Breast epithelium (tissue), 4 donors: ENCODE data around the gene HMCN1. TPM values are rescaled to one million over a fixed set of nuclear protein-coding genes. Genes with fewer than 3 reads are reported as not detected.

ENCODE experiments used
- DNase-seq, 2 donors: peaks; one replicate each; pipeline ENCODE4 v3.0.0-alpha.2; 2019; ENCODE audit warnings: low spot score in 2 of 2
- H3K27ac ChIP-seq, 2 donors: fragments of 200-600 bp; sonication (generic) in 1 of 2; one replicate each; pipeline ENCODE4 v1.5.1; 2016 to 2019; ENCODE audit warnings: mild to moderate bottlenecking in 1 of 2
- H3K27me3 ChIP-seq, 2 donors: fragments of 200-600 bp; sonication (generic) in 1 of 2; one replicate each; pipeline versions ENCODE4 v1.5.1 to v1.6.0; 2017 to 2019; ENCODE audit warnings: control low read depth in 1 of 2, mild to moderate bottlenecking in 1 of 2
- H3K36me3 ChIP-seq: fragments of 200-600 bp; one replicate; pipeline ENCODE4 v1.5.1; 2019
- H3K4me1 ChIP-seq, 2 donors: fragments of 200-600 bp; sonication (generic); one replicate each; pipeline ENCODE4 v1.5.1; 2016 to 2019; ENCODE audit warnings: control low read depth in 1 of 2
- H3K4me3 ChIP-seq, 3 donors: fragments of 200-600 bp; sonication (generic); 1 replicate in 2 of 3; 2 replicates in 1 of 3; pipeline ENCODE4 v1.5.1; 2016 to 2019; ENCODE audit warnings: mild to moderate bottlenecking in 3 of 3, moderate library complexity in 2 of 3
- H3K9me3 ChIP-seq, 2 donors: fragments of 200-600 bp; sonication (generic) in 1 of 2; one replicate each; pipeline ENCODE4 v1.5.1; 2016 to 2019; ENCODE audit warnings: control low read depth in 1 of 2
- POLR2A ChIP-seq: fragments of 450-650 bp; IDR thresholded peaks from one replicate; pipeline ENCODE4 v1.6.1; 2016; ENCODE audit warnings: antibody characterized with exemption, mild to moderate bottlenecking, moderate library complexity
- POLR2AphosphoS5 ChIP-seq, 3 donors: sonication (generic); formaldehyde crosslinking; IDR thresholded peaks; one replicate each; pipeline ENCODE4 v1.6.1; 2017; ENCODE audit warnings: antibody characterized with exemption in 3 of 3
- intact Hi-C: fragments of 100-400 bp; cut with DNase I; formaldehyde crosslinking; loops from one replicate; pipeline ENCODE4 v1.15.1; 2023; ENCODE audit warnings: low total_unique reads
- total RNA-seq, 3 donors: library from RNA; depleted of rRNA; stranded (reverse); fragments of >200 nt; gene quantifications; one replicate each; pipeline ENCODE4 v1.1.0, GENCODE V29; 2016
- TF ChIP-seq, protein P1 (sequence below), 3 donors: fragments of 450-650 bp; IDR thresholded peaks; one replicate each; pipeline ENCODE4 v1.5.1; 2016 to 2017; ENCODE audit warnings: antibody characterized with exemption in 3 of 3, mild to moderate bottlenecking in 3 of 3, moderate library complexity in 3 of 3

HMCN1 gene
- total RNA-seq, 3 donors from 2014 or later: 7.8 to 18.4 (median 11.9) TPM

DNA sequence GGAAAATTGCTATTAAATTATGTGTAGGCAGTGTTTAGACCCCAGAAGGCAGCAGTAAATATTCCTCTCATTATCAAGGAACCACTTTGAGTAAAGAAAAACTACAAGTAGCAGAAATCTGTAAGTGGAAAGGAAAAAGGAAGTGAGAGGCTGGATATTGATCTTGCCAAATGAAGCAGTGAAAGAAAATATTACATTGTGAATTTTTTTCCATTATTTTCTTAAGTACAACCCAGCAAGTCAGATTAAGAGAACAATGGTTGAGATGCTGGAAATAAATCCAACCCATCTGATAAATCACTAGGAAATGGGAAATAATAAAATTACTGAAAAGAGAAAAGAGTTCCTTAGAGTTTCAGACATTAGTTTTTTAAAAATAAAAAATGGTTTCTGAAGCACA, 106.7 kb downstream of the HMCN1 start:
- TF ChIP-seq, protein P1, sequence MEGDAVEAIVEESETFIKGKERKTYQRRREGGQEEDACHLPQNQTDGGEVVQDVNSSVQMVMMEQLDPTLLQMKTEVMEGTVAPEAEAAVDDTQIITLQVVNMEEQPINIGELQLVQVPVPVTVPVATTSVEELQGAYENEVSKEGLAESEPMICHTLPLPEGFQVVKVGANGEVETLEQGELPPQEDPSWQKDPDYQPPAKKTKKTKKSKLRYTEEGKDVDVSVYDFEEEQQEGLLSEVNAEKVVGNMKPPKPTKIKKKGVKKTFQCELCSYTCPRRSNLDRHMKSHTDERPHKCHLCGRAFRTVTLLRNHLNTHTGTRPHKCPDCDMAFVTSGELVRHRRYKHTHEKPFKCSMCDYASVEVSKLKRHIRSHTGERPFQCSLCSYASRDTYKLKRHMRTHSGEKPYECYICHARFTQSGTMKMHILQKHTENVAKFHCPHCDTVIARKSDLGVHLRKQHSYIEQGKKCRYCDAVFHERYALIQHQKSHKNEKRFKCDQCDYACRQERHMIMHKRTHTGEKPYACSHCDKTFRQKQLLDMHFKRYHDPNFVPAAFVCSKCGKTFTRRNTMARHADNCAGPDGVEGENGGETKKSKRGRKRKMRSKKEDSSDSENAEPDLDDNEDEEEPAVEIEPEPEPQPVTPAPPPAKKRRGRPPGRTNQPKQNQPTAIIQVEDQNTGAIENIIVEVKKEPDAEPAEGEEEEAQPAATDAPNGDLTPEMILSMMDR (IDR thresholded peaks at IDR 0.05): no peak
- no peak for TF ChIP-seq POLR2AphosphoS5 (IDR thresholded peaks at IDR 0.05)
- Histone ChIP-seq H3K36me3 (no peaks in the 10 kb centered on the region), H3K4me1 (no peaks in the 10 kb centered on the region), H3K27me3 (no peaks in the 10 kb centered on the region), H3K27ac (no peak overlapping the region), H3K4me3 (no peak overlapping the region), H3K9me3 (no peaks in the 10 kb centered on the region)
- DNase-seq: no peak
- intact Hi-C loops: loop anchor here (5.0 kb wide), 1 partner anchor 514 kb away; no protein-coding TSS in a partner anchor

DNA sequence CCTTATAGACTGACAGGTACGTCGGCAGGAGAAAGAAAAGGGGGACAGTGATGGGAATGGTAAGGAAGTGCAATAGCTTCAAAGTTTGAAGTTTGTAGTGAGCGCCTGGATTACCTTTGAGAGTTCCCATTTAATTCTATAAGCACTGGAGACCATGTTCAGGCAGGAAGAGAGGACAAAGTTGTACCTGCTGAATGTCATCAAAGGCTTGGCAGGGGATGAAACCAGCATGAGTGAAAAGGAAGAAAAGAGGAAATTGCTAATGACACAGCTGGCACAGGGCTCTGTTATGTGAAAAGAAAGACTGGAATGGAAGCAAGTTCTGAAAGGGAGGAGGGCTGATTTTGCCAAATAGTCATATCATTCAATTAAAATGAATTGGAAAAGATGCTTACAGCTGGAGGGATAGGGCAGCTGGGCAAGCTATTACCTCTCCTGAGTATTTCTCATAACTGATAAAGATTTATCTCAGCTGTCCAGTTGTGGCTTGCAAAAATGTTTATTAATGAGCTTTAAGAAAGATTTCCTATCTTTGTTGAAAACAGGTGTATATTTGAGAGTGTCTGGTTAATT, 109.2 kb downstream of the HMCN1 start:
- no peaks in the 10 kb centered on the region for H3K4me1 ChIP-seq
- H3K4me3 ChIP-seq: no peak overlapping the region

DNA sequence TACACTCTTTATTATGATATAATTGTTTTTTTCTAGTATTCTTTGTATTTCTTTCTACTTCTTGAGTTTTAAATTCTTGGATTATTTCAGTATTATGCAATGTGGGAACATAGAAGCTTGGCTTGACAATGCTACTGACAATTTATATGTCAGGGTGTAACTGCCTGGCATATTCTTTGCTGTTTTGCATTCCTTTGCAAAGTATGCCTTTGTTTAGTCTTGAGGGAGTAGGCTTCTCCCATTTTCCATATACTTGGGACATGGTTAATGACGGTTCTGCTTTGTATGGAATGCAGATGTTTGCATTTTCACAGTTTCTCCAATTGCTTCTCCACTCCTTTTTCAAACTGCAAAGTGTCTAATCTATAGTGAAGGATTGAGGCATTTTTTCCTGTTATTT, 109.8 kb downstream of the HMCN1 start:
- intact Hi-C loops: loop anchor here (5.0 kb wide), 1 partner anchor 517 kb away; no protein-coding TSS in a partner anchor
- no peak overlapping the region for H3K4me3 ChIP-seq
- no peaks in the 10 kb centered on the region for H3K36me3 ChIP-seq
- H3K27me3 ChIP-seq: no peaks in the 10 kb centered on the region
- no peak overlapping the region for H3K27ac ChIP-seq
- H3K4me1 ChIP-seq: no peaks in the 10 kb centered on the region
- no peaks in the 10 kb centered on the region for H3K9me3 ChIP-seq
- TF ChIP-seq POLR2A: no peak
- TF ChIP-seq POLR2AphosphoS5 (IDR thresholded peaks at IDR 0.05): no peak
- TF ChIP-seq, protein P1 (IDR thresholded peaks at IDR 0.05): no peak
- DNase-seq: no peak

More for the DNA sequence above, 109.2 kb downstream of the HMCN1 start:
- no peak for DNase-seq
- H3K27me3 ChIP-seq: no peaks in the 10 kb centered on the region
- intact Hi-C loops: loop anchor here (5.0 kb wide), 1 partner anchor 516 kb away; no protein-coding TSS in a partner anchor
- TF ChIP-seq, protein P1 (IDR thresholded peaks at IDR 0.05): no peak
- TF ChIP-seq POLR2AphosphoS5 (IDR thresholded peaks at IDR 0.05) (no peak), POLR2A (no peak)
- H3K27ac ChIP-seq: no peak overlapping the region
- H3K36me3 ChIP-seq: no peaks in the 10 kb centered on the region
- H3K9me3 ChIP-seq: no peaks in the 10 kb centered on the region

DNA sequence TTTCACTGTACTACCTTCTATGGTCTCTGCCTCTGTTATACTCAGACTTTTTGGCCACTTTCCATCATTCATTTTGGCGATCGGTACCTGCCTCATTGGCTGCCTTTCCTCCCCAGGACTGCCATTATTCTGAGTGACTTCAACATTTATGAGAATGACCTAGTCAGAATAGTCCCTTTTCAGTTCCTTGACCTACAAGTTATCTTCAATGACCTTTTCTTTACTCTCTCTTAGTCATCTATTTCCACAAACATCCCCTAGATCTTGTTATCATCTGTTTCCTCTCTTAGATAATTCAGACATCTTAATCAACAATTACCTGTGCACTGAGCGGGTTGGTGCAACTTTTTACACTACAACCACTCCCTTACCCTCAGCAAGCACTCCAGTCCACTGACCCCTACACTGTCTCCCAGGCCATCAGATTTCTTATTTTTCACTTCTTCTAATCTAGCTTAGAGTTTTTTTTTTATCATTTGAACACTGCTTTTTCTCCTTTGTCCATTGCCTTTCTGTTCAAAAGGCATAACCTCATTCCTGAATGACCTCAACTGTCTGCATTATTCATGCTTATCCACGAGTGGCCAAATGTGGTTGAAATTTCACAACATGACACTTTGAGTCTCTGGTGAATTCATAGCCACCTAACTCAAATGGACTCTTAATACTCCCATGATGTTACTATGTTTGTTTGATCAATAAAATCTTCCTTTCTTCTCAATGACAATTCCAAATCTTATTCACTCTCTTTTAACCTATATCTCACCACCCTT, 112.7 kb downstream of the HMCN1 start:
- no peaks in the 10 kb centered on the region for H3K4me1 ChIP-seq
- no peaks in the 10 kb centered on the region for H3K9me3 ChIP-seq
- no peaks in the 10 kb centered on the region for H3K27me3 ChIP-seq
- TF ChIP-seq POLR2AphosphoS5 (IDR thresholded peaks at IDR 0.05) (no peak), POLR2A (no peak)
- TF ChIP-seq, protein P1 (IDR thresholded peaks at IDR 0.05): no peak
- no peak overlapping the region for H3K27ac ChIP-seq
- no peak overlapping the region for H3K4me3 ChIP-seq
- DNase-seq: no peak
- no peaks in the 10 kb centered on the region for H3K36me3 ChIP-seq
- intact Hi-C loops: no loop called here

DNA sequence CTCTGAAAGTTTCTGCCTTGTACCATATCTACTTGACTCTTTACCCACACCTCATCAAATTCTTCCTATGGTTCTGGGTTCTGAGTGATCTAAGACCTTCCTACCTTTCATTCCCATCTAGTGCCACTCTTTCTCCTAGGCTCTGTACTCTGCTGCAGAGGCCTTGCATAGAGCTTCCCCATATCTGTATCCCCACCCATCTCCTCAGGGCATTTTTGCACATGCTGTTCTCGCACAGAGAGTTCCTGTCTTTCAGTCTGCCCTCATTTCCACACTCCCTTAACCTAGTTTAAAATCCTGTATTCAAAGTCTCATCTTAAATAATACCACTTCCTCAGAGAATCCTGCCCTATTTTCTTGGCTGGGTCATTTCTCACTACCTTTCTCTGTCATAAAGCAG, 114.8 kb downstream of the HMCN1 start:
- Histone ChIP-seq H3K4me1 (no peaks in the 10 kb centered on the region), H3K27me3 (no peaks in the 10 kb centered on the region), H3K9me3 (no peaks in the 10 kb centered on the region), H3K27ac (no peak overlapping the region), H3K36me3 (no peaks in the 10 kb centered on the region), H3K4me3 (no peak overlapping the region)
- DNase-seq: no peak
- intact Hi-C loops: no loop called here
- no peak for TF ChIP-seq POLR2AphosphoS5 (IDR thresholded peaks at IDR 0.05)
- TF ChIP-seq, protein P1 (IDR thresholded peaks at IDR 0.05): no peak
- no peak for TF ChIP-seq POLR2A
